ENCODE data around the gene PDLIM7.

Gene PDLIM7

GRCh38 chr5:177472460-177473442 is 24.7 kb downstream of the PDLIM7 start:
- DNase-seq = peak; percentile 27

- no peak for DNase-seq
Observed at GRCh38 chr5:177471610-177472356, 25.6 kb downstream of the PDLIM7 start.

- no peak for DNase-seq
Observed at GRCh38 chr5:177470759-177471536, 26.5 kb downstream of the PDLIM7 start.

- no peak for DNase-seq
Observed at GRCh38 chr5:177469750-177470525, 27.5 kb downstream of the PDLIM7 start.

- no peak for DNase-seq
Observed at GRCh38 chr5:177468685-177469628, 28.4 kb downstream of the PDLIM7 start.

- DNase-seq = no peak
Observed at GRCh38 chr5:177468329-177468684, 29.1 kb downstream of the PDLIM7 start.

- no peak for DNase-seq
Observed at GRCh38 chr5:177467436-177467835, 30.0 kb downstream of the PDLIM7 start.

GRCh38 chr5:177466861-177467260 is 30.5 kb downstream of the PDLIM7 start:
- DNase-seq = no peak

GRCh38 chr5:177465044-177465443 is 32.4 kb downstream of the PDLIM7 start:
- DNase-seq = no peak

GRCh38 chr5:177462021-177462670 is 35.3 kb downstream of the PDLIM7 start:
- DNase-seq = no peak

GRCh38 chr5:177459819-177460628 is 37.4 kb downstream of the PDLIM7 start:
- DNase-seq = no peak

GRCh38 chr5:177459357-177459756 is 38.0 kb downstream of the PDLIM7 start:
- no peak for DNase-seq

- DNase-seq = no peak
Observed at GRCh38 chr5:177458912-177459350, 38.5 kb downstream of the PDLIM7 start.

- no peak for DNase-seq
Observed at GRCh38 chr5:177457852-177458681, 39.3 kb downstream of the PDLIM7 start.

GRCh38 chr5:177456976-177457851 is 40.2 kb downstream of the PDLIM7 start:
- no peak for DNase-seq

- no peak for DNase-seq
Observed at GRCh38 chr5:177456591-177456964, 40.8 kb downstream of the PDLIM7 start.
